HG03442 (cell line): ENCODE measurements around the gene CBR1.
"Not testable (repeated sequence)": the region's sequence is repeated elsewhere in the genome, so short reads cannot be mapped to it uniquely, and the experiment has no call there.

ENCODE experiments used
- ATAC-seq: cut with Tn5 transposase; IDR thresholded peaks from one replicate; pipeline ENCODE4 v1.9.1; 2021; ENCODE audit warnings: mild to moderate bottlenecking, moderate library complexity; ENCODE audit not compliant: unreplicated experiment

The CBR1 gene

DNA sequence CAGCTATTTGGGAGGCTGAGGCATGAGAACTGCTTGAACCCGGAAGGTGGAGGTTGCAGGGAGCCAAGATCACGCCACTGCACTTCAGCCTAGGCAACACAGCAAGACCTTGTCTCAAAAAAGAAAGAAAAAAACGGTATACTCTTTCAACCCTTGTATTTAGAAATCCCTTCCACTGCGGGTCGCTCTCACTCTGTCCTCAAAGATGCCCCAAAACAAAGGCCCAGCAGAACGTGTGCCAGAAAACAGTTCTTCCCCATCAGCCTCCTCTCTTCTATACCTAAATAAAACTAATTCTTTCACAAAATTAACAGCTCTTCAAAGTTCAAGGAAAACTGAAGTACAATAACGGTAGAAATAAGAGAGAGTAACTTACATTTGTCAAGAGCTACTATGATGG is 22.7 kb upstream of the CBR1 start:
- no peak for ATAC-seq

DNA sequence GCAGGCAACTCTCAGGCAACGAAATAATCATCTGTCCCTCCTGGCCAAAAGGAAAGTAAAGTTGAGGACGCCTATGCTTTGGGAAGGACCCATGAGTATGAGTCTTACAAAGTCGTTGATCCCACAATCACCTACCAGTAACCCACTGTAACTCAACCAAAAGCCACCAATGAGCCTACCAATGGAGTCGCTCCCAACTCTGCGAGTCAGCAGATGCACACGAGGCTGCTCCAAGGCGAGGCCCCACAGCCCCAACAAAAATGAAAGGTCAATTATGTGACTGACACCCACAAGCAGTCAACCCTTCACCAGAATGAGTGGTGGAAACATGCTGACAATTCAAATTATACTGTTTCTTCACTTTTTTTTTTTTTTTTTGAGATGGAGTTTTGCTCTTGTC is 21.5 kb upstream of the CBR1 start:
- no peak for ATAC-seq

DNA sequence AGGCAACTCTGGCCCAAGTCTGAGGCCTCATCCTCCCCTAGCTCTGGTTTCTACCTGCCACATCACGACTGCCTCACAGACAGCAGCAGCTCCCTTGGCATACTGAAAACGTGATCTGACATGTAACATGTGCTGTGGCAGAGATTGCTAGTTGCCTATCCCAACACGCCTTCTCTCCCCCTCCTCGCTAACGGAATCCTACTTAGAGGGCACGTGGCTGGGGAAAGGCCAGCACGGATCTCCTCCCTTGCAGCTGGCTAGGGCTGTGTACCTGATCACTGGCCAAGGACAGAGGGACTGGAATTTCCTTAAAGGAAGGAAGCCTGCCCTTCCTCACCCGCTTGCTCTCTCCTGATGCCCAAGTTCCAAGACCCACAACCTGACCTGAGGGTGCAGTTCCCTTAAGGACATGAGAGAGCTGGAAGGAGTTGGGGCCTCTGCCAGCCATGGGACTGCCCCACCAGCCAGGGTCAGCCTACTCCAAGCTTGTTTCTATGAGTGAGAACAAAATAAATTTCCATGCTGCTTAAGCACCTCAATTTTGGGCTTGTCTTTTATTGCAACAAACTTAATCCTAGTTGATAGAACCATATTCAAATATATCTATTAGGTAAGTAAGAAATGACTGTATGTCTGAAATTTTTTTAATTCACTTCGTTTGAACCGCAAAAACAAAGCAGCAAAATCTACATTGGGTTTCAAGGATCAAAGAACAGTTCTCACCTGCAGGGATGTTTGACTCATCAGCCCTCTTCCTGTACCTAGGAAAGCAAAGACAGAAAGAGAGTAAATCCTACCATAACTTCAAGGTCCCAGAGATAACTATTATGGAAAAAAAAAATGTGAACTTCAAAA is 16.7 kb upstream of the CBR1 start:
- no peak for ATAC-seq

DNA sequence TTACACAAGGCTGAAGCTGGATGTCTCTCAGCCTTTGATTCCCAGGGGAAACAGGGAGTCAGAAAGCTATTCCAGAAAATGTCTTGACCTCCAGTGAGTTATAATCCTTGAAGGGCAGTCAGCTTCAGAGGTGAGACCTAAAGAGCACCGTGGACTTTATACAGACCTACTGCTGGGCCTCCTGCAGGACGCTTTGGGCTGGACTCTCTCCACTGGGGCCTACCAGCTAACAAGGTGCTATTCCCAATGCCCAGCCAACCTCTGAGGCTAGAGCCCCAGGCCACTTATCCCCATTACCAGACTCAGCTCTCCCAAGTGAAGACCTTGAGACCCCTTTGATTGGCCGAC is 16.1 kb upstream of the CBR1 start:
- no peak for ATAC-seq

DNA sequence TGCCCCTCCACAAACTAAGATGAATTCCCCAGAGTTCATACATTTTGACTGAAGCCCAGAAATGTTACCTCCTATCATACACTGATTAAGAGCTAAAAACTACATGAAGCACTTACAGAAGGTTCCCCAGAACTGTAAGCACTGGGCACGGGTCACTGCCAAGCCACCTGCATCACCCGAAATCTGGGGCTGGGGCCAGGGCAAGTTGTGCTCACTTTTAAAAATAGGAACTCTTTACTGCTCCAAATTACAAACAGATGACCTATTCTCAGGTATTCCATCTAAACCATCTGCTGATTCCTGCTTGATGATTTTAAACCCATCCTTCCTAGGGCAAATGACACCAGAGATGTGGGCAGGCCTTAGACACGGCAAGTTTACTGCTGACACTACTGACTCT is 14.3 kb upstream of the CBR1 start:
- no peak for ATAC-seq

DNA sequence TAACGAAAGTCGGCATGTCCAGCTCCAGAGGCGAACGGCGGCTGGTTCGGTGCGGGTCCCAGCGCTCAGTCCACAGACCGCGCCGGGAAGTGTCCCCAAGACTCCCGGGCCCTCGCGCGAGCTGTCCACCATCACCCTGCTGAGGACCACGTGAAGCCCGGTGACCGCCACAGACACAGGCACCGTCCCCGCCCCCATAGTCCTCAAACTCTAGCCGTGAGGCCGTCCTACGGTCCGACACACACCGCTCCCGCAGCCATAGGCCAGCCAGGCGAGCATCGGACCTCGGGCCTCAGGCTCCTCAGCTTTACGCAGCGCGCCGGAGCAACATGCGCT is 10.0 kb upstream of the CBR1 start:
- peak; percentile 32 for ATAC-seq

DNA sequence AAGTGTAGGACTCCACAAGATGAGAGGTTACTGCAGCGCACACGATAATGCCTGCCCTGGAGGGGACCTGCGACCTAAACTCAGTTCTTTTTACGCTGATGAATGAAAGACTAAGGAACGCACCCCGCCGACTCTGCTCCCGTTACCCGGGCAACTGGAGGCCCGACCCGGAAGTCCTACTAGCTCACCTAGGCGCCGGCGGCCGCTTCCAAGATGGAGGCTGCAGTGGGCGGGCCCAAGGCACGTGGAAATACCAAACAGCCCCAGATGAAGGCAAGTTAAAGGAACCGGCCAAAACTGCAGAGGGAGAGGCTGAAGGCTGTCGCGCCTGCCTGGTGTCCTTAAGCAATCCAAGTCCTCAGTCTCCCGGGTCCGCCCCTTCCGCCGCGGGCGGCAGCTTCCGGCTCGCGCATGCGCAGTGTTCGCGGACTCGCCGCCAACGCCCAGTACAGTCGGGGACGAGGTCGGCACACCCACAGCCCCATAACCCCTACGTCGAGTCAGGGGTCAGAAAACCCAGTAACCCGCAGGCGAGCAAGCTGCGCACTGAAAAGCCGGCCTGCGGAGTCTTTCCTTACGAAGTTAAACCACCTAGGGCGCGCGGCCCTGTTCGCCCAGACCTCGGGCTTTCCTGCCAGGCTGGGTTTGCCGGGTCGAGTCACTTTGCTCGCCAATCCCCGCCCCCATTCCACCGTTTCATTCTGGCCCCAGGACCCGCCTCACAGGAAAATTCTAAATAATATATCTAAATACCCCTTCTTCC is 9.5 kb upstream of the CBR1 start, which contains the start of gene SETD4:
SETD4 (minus strand) TSS at position 368 of the 763 bp plus-strand sequence. CDS start 1,638 bp downstream, outside the sequence.
- ATAC-seq, result peak; percentile 90

DNA sequence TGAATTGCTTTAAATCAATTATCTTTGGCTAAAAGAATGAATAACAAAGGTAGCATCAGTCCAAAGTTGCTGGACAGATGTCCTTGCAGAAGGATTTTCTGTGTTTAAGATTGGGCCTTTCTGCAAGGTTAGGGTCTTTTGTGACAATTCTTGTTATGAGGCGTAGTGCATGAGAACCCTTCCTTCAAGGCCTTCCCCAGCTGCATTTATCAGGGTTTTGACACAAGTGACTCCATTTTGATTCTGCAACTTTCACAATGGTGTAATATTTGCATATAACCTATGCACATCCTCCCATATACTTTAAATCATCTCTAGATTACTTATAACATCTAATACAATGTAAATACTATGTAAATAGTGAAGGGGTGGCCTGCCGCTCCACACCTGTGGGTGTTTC is 8.4 kb upstream of the CBR1 start:
- ATAC-seq, result no peak

DNA sequence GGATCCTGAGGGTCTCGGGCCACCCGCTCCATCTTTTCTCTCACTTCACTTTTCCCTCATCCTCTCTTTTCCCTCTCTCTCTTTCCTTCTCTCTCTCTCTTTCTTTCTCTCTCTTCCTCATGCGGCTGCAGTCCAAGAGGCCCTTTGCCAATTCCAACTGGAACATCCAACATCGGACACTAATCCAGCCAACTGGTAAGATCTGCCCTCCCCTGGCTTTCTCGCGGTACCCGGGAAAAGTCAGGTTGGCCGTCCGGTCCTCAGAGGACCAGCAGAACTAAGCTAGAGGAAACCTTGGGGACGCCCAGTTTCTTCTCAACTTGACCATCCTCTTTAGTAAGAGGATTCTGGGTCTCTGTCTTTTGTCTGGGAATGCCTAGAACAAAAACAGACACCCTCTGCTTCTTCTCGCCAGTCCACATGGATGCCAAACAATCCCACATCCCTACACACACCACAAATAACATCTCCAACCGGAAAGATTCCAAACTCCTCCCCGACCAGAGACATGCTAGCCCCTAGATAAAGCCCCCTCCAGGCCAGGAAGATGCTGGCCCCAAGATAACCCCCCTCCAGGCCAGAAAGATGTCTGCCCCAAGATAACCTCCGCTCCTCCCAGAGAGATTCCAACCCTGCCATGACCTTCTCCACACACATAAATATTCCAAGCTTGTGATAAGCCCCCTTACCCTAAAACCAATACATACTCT is 6.3 kb upstream of the CBR1 start:
- no peak for ATAC-seq

DNA sequence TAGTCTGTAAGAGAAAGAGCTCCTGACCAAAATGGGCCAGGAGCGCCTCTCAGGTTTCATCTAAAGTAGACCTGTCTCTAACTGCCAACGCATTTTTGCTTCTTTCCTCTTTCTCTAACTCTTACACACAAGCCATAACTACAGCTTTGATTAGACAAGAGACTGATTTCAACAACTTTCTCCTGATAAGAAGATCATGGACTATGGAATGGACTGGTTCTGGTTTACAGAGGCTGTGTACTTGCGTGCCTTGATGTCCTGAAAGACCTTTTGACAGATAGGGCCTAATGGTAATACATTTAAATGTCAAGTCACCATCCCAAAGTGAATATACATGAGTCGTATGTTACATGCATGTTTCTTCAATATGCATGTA is 5.8 kb upstream of the CBR1 start:
- ATAC-seq, result no peak

DNA sequence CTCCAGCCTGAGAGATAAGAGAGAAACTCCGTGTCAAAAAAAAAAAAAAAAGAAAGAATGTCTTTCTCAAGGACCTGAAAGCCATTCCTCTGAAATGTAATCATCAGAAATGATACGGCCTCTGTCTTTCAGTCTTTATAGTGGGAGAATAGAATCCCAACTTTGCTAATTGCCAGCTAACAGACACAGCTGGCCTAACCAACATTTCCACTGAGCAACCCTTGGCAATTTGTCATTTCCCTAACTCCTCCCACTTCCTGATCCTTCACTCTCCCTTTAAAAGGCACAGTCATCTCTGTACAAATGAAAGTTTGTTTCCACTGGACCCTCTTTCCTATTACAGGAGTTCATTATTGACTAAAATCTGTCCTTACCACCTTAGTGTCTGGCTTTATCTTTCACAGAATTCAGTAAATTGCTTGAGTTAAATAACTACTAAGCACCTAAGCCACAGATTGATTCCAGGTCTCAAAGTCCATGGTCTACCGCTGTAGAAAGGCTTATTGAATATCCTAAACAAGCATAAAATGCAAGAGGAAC is 4.3 kb upstream of the CBR1 start:
- no peak for ATAC-seq

DNA sequence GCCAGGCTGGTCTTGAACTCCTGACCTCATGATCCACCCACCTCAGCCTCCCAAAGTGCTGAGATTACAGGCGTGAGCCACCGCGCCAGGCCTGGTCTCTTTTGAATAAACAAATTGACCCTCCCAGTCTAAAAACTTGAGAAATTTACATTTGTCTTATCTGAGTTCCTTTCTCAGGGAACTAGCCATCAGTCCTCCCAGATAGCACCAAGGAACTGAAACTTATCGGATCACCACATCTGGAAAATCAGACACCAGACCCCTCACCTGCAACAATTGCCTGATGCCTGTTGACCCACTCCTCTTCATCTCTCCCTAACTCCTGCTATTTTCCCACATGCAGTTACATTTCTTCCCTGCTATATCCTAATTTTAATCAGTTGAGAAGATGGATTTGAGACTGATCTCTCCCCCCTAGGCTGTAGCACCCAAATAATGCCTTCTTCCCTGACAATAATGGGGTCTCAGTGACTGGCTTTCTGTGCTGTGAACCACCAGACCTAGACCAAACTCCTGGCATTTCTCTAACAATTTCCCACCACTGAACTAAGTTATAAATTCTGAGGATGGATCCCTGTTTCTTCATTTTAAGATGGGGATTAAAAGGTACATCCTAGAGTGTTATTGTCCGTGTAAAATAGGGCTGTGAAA is 951 bp upstream of the CBR1 start:
- no peak for ATAC-seq

DNA sequence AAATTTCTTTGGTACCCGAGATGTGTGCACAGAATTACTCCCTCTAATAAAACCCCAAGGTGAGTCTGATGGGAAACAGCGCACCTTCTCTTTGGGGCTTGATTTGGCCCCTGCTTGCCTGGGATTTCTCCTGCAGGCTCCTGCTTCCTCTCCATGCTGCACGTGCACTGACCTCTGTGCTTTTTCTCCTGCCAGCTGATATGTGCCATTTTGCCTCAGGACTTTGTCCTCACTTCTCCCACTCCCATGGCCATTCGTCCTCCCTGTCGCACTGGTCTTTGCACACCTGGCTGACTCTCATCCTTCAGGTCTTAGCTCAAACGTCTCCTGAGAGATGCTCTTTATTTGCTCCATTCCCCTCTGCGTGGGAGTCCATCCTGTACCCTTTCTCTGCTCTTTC is 1.2 kb downstream of the CBR1 start:
- ATAC-seq, result no peak

DNA sequence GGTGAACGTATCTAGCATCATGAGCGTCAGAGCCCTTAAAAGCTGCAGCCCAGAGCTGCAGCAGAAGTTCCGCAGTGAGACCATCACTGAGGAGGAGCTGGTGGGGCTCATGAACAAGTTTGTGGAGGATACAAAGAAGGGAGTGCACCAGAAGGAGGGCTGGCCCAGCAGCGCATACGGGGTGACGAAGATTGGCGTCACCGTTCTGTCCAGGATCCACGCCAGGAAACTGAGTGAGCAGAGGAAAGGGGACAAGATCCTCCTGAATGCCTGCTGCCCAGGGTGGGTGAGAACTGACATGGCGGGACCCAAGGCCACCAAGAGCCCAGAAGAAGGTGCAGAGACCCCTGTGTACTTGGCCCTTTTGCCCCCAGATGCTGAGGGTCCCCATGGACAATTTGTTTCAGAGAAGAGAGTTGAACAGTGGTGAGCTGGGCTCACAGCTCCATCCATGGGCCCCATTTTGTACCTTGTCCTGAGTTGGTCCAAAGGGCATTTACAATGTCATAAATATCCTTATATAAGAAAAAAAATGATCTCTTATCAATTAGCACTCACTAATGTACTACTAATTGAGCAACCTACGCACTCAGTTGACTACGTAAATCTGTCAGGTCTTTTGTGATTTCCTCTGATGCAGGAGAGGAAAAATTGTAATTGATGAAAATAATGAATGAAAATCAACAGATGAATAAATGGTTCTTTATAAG is 2.8 kb downstream of the CBR1 start:
- no peak for ATAC-seq

DNA sequence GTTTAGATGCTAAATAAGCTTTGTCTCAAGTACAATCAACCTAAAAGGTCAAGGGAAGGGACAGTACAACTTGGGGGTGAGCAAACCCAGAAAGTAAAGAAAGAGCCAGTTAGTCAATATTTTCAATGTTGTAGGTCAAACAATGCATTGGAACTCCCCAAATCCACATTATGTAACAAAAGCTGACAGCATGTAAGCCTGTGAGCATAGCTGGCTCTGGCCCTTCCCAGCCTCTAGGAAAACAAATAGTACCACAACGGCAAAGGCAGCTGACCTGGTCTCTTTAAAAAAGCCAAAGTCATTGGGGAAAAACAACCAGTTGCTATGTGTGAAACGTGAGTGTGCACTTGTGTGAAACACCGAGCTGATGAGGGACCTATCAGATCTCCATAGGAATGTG is 3.4 kb downstream of the CBR1 start:
- ATAC-seq, result no peak

DNA sequence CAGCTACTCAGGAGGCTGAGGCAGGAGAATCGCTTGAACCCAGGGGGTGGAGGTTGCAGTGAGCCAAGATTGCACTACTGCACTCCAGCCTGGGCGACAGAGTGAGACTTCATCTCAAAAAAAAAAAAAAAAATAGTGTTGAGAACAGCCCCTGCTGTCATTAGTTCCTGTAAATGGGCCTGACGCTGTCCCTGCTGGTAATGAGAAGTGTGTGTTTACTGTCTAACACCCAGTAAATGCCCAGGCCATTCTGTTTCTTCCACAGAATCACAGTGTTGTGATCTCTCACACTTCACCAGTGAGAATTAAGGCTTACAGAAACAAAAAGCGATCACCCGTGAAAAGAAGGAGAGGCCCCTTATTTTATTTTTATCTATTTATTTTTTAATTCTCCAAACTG is 4.1 kb downstream of the CBR1 start:
- ATAC-seq, result not testable (repeated sequence)

DNA sequence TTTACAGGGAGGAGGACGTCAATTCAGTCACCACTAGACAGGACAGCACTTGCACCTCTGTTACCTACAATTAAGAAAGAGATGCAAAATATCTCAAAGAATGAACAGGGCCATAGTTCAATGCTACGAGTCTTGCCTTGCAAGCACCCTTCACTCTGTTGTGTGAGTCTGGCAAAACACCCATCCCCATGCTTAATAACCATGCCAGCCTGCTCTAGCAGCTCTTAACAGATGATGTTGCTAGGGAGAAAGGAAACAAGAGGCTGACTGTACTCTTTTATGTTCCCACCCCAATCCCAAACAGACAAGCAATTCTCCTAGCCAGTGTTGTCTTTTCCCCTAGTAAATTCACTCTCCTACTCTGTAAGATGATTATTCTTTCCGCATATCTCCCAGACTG is 5.3 kb downstream of the CBR1 start:
- no peak for ATAC-seq

DNA sequence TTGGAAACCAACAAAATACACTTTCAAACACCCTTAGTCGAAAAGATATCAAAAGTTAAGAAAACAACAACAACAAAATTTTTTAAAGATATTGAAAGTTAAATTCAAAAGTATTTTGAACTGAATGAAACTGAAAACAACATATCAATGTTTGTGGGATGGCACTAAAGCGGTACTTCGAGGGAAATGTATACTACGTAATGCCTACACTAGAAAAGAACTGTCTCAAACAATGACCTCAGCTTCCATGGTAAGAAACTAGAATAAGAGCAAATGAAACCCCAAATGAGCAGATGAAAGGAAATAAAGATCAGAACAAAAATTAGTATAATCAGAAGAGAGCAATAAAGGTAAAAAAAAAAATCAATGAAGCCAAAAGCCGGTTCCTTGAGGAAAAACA is 6.1 kb downstream of the CBR1 start:
- no peak for ATAC-seq

DNA sequence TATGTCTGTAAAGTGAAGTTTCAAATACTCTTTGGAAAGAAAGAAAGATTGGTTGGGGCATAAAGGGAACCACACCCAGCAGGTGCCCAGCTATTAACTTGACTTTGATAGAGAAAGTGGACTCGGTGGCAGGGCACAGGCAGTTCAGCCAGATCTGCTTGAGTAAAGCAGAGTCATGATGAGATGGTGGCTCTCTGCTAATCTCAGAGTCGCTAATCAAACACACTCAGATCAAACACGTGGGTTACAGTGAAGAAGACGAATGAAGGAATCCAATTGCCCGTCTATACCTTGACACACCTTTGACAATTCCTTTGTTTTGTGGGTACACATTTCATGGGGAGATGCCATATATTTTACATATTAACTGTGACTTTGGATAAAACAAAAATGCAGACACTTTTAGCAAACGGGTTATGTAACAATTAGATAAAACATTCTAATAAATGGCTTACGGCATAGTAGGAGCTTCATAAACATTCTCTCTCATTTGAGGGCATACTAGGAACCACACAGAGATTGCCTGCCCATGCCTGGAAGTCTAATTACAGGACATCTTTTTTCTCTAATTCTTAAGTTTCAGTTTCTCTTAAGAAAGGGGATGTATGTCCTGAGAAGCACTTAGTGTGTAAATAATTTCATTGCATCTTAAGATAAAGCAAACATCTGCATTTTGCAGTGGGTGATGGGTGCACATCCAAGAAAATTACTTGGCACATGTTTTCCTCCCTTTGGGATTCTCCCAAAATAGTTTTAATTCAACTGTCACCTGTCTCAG is 7.2 kb downstream of the CBR1 start:
- ATAC-seq, result no peak

DNA sequence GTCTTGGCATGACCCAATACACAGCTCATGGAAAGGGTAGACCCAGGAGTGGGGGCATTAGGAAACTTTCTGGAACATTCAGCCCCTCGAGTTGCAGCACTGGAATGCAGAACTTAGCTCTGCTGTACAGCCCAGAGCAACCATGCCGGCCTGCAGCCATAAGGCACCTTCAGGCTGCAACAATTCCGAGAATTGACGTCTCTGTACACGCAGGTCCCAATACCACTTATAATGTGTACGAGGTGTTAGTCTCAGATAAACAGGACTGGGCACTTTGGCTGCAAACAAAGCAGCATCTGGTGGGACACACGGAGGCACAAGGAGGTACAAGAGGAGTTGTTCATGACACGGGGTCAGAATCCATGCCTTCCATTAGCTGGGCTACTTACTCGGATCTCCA is 7.9 kb downstream of the CBR1 start:
- ATAC-seq, result no peak
